ENCODE results near the gene VHLL.

The VHLL gene

DNA sequence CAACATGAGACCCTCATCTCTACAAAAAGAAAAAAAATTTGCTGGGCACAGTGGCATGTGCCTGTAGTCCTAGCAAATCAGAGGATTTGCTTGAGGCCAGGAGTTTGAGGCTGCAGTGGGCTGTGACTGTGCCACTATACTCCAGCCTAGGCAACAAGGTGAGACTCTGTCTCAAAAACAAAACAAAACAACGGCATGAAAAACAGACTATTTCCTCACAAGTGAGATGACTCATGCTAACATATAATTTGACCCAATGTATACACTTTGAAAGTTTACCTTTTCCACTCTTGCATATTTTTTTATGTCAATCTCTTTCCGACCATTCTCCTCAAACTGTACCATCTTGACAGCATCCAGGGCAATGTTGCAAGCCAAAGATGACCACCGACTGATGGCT is 21.5 kb upstream of the VHLL start:
- Histone ChIP-seq H3K36me3 (ENCODE audit: control insufficient read depth, insufficient read depth, low read length) (peaks cover 75% of the 10 kb centered on the region), H3K9me3 (ENCODE audit: control insufficient read depth, insufficient read depth, low read length) (no peaks in the 10 kb centered on the region), H3K9ac (ENCODE audit: low read depth, low read length) (no peak overlapping the region), H3K27me3 (ENCODE audit: control insufficient read depth, insufficient read depth, low read length) (no peaks in the 10 kb centered on the region), H3K4me3 (ENCODE audit: low read depth, low read length) (no peak overlapping the region), H3K4me1 (ENCODE audit: control insufficient read depth, insufficient read depth, low read length) (no peaks in the 10 kb centered on the region)

DNA sequence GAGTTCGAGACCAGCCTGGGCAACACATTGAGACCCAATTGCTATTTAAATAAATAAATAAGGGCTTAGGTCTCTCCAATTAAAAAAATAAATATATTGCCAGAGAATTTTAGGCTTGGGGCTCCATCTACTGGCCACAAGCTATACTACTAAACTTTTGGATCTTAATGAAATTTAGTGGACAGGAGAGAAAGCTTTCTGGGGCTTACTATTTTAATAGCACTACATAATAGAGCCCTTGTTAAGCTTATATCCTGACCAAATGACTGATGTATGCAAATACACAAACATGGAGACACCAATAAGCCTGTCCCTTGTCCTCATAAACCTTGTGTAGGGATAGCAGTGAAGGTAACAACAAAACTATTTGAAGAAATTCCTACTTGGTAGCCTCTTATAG is 20.6 kb upstream of the VHLL start:
- no peaks in the 10 kb centered on the region for H3K9me3 ChIP-seq (ENCODE audit: control insufficient read depth, insufficient read depth, low read length)
- H3K9ac ChIP-seq (ENCODE audit: low read depth, low read length), result no peak overlapping the region
- H3K4me1 ChIP-seq (ENCODE audit: control insufficient read depth, insufficient read depth, low read length), result no peaks in the 10 kb centered on the region
- no peak overlapping the region for H3K4me3 ChIP-seq (ENCODE audit: low read depth, low read length)
- no peaks in the 10 kb centered on the region for H3K27me3 ChIP-seq (ENCODE audit: control insufficient read depth, insufficient read depth, low read length)
- peaks cover 71% of the 10 kb centered on the region for H3K36me3 ChIP-seq (ENCODE audit: control insufficient read depth, insufficient read depth, low read length)

DNA sequence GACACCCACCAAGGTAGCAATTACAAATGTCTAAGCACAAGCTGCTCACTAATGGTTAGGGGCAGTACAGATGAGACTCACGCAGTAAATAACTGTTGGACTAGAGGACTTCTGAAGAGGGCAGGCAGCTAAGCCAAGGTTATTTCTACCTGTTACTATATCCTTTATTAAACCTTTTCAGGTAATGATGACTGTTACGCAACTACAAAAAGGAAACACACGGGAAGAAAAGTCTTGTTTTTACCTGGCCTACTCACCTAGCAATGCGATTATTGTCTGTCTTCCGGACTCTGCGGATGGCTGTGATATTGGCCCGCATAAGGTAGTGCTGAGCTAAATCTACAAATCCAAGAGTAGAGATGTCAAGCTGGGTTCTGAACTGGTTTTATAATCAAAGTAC is 17.8 kb upstream of the VHLL start:
- H3K27me3 ChIP-seq (ENCODE audit: control insufficient read depth, insufficient read depth, low read length), result no peaks in the 10 kb centered on the region

DNA sequence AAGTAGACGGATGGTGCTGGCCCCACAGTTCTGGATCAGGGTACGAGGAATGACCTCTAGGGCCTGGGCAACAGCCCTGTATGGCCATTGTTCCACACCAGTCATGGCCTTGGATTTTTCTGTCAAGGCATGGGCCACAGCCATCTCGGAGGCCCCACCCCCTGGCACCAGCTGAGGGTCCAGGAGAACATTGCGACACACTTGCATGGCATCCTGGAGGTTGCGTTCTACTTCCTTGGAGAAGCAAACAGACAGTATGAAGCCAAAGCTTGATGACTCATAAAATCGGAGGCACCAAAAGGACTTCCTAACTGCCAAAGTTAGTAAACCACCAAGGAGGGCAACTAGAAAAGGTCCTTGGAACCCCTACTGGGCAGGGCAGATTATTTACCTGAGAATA is 11.9 kb upstream of the VHLL start:
- Histone ChIP-seq H3K4me3 (ENCODE audit: low read depth, low read length) (no peak overlapping the region), H3K9me3 (ENCODE audit: control insufficient read depth, insufficient read depth, low read length) (no peaks in the 10 kb centered on the region), H3K4me1 (ENCODE audit: control insufficient read depth, insufficient read depth, low read length) (no peaks in the 10 kb centered on the region), H3K36me3 (ENCODE audit: control insufficient read depth, insufficient read depth, low read length) (peaks cover 62% of the 10 kb centered on the region), H3K9ac (ENCODE audit: low read depth, low read length) (no peak overlapping the region), H3K27me3 (ENCODE audit: control insufficient read depth, insufficient read depth, low read length) (no peaks in the 10 kb centered on the region)

More for the DNA sequence above, 17.8 kb upstream of the VHLL start:
- no peaks in the 10 kb centered on the region for H3K4me1 ChIP-seq (ENCODE audit: control insufficient read depth, insufficient read depth, low read length)
- no peak overlapping the region for H3K9ac ChIP-seq (ENCODE audit: low read depth, low read length)
- no peaks in the 10 kb centered on the region for H3K9me3 ChIP-seq (ENCODE audit: control insufficient read depth, insufficient read depth, low read length)
- peaks cover 76% of the 10 kb centered on the region for H3K36me3 ChIP-seq (ENCODE audit: control insufficient read depth, insufficient read depth, low read length)
- H3K4me3 ChIP-seq (ENCODE audit: low read depth, low read length), result no peak overlapping the region

DNA sequence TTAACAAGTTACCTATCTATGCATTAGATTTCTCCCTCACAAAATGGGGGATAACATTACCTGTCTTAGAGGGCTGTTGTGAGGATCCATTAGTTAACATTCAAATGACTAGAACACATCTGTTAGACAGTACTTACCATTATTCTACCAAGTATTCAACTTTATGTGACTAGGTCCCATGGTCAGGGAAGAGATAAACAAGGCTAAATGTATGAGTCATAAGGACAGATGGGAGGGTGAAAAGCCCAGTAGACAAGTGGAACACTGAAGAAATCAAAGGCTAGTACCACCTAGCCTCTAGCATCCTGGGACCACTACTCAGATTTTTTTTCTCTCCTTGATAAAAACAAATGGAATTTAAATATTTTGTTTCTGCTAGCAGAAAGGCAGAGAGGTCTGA is 9.0 kb upstream of the VHLL start:
- H3K9me3 ChIP-seq (ENCODE audit: control insufficient read depth, insufficient read depth, low read length), result no peaks in the 10 kb centered on the region
- no peaks in the 10 kb centered on the region for H3K4me1 ChIP-seq (ENCODE audit: control insufficient read depth, insufficient read depth, low read length)
- H3K9ac ChIP-seq (ENCODE audit: low read depth, low read length), result no peak overlapping the region
- peaks cover 45% of the 10 kb centered on the region for H3K36me3 ChIP-seq (ENCODE audit: control insufficient read depth, insufficient read depth, low read length)
- no peak overlapping the region for H3K4me3 ChIP-seq (ENCODE audit: low read depth, low read length)
- H3K27me3 ChIP-seq (ENCODE audit: control insufficient read depth, insufficient read depth, low read length), result no peaks in the 10 kb centered on the region

DNA sequence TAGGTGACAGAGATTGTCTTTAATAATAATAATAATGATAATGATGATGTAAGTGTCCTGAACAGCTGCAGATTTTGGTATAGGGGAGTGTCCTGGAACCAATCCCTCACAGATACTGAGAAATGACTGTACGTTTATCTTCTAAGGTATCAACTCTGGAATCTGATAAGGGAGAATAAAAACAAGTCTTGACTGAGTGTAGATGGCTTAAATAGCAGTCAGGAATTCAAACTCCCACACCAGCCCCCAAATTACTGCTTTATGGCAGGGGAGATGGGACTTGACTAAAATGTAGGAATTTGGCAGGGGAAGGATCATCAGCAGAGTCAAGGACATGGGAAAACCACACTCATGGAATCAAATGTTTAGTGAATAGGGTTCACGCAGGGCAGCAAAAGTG is 6.1 kb upstream of the VHLL start:
- Histone ChIP-seq H3K36me3 (ENCODE audit: control insufficient read depth, insufficient read depth, low read length) (peaks cover 28% of the 10 kb centered on the region), H3K9me3 (ENCODE audit: control insufficient read depth, insufficient read depth, low read length) (no peaks in the 10 kb centered on the region), H3K9ac (ENCODE audit: low read depth, low read length) (no peak overlapping the region), H3K27me3 (ENCODE audit: control insufficient read depth, insufficient read depth, low read length) (no peaks in the 10 kb centered on the region), H3K4me3 (ENCODE audit: low read depth, low read length) (no peak overlapping the region), H3K4me1 (ENCODE audit: control insufficient read depth, insufficient read depth, low read length) (no peaks in the 10 kb centered on the region)

DNA sequence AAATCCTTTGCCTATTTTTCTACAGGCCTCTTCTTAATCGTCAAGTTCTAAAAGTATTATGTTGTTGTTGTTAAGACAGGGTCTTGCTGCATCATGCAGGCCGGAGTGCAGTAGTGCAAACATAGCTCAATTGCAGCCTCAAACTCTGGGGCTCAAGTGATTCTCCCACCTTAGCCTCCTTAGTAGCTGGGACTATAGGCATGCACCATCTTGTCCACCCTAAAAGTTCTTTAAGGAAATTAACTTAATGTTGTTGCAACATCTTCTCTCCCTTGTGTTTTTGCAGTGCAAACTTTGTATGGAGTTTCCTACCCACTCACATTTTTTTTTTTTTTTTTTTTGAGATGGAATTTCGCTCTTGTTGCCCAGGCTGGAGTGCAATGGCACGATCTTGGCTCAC is 4.1 kb upstream of the VHLL start:
- H3K4me3 ChIP-seq (ENCODE audit: low read depth, low read length), result no peak overlapping the region
- peaks cover 9% of the 10 kb centered on the region for H3K36me3 ChIP-seq (ENCODE audit: control insufficient read depth, insufficient read depth, low read length)

DNA sequence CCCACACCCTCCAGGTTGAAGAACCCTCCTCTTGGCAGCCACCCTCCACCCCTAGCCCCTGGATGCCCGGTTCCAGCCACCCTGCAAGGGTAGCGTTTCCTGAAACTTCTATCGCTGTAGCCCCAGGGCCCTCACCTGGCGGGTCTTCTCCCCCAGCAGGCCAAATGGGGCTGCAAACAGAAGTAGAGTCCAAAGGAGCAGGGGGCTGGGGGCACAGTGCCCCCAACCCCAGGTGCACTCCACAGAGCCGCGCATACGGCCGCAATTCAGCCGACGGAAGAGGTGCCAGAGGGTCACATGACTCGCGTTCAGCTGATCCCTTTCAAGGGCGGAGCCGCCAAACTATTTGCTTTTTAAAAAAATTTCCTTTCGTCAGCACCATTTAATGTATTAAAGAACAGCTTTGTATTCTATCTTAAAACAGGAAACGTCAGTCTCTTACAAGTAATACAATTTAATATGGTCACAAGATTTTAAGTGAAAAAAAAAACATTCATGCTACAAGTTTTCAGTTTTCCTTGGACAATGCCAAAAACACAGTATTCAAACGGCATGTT is 3.6 kb downstream of the VHLL start, which contains the start of gene GLMP:
Gene GLMP (minus strand): TSS at position 289 of the 557 bp plus-strand sequence. CDS start 34 bp downstream, at position 255.
- Histone ChIP-seq H3K9me3 (ENCODE audit: control insufficient read depth, insufficient read depth, low read length) (no peaks in the 10 kb centered on the region), H3K27me3 (ENCODE audit: control insufficient read depth, insufficient read depth, low read length) (no peaks in the 10 kb centered on the region), H3K4me1 (ENCODE audit: control insufficient read depth, insufficient read depth, low read length) (no peaks in the 10 kb centered on the region), H3K36me3 (ENCODE audit: control insufficient read depth, insufficient read depth, low read length) (peaks cover 8% of the 10 kb centered on the region), H3K4me3 (ENCODE audit: low read depth, low read length) (peak within 1 kb of the TSS; percentile 83), H3K9ac (ENCODE audit: low read depth, low read length) (no peak within 1 kb of the TSS)

More for the DNA sequence above, 4.1 kb upstream of the VHLL start:
- Histone ChIP-seq H3K9me3 (ENCODE audit: control insufficient read depth, insufficient read depth, low read length) (no peaks in the 10 kb centered on the region), H3K27me3 (ENCODE audit: control insufficient read depth, insufficient read depth, low read length) (no peaks in the 10 kb centered on the region), H3K9ac (ENCODE audit: low read depth, low read length) (no peak overlapping the region), H3K4me1 (ENCODE audit: control insufficient read depth, insufficient read depth, low read length) (no peaks in the 10 kb centered on the region)

DNA sequence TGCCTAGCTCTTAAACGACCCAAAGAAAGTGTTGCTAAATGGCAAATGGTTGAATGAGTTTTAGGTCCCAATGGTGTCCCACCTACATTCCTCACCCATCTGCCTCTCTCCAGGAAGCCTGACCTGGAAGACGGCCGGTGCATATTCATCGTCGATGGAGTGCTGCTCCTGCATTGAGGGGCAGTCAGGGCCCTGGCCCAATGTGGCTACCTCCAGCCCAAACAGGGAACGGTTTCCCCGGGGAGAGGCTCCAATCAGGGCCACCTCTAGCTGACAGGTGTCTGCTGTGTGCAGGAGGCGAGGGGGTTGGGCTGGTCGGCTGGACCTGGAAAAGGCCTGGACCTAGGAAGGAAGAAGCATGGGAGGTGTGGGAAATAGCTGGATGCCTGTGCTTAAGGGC is 5.2 kb downstream of the VHLL start:
- Histone ChIP-seq H3K36me3 (ENCODE audit: control insufficient read depth, insufficient read depth, low read length) (peaks cover 8% of the 10 kb centered on the region), H3K4me3 (ENCODE audit: low read depth, low read length) (no peak overlapping the region), H3K27me3 (ENCODE audit: control insufficient read depth, insufficient read depth, low read length) (no peaks in the 10 kb centered on the region), H3K4me1 (ENCODE audit: control insufficient read depth, insufficient read depth, low read length) (no peaks in the 10 kb centered on the region), H3K9me3 (ENCODE audit: control insufficient read depth, insufficient read depth, low read length) (no peaks in the 10 kb centered on the region), H3K9ac (ENCODE audit: low read depth, low read length) (no peak overlapping the region)

DNA sequence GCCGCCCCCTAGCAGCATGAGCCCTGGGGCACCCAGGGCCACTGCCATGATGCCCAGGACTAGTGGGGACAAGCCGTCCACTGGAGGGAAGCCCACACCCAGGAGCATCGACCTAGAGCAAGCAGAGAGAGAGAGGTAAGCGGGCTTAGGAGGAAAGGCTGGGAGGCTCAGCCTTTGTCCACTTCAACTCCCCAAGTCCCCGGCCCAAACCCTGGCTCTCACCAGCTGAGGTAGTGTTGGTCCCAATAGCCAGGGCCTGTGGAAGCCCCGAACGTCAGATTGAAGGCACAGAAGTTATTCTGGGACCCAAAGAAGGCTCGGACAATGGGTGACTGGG is 6.0 kb downstream of the VHLL start:
- Histone ChIP-seq H3K27me3 (ENCODE audit: control insufficient read depth, insufficient read depth, low read length) (no peaks in the 10 kb centered on the region), H3K36me3 (ENCODE audit: control insufficient read depth, insufficient read depth, low read length) (peaks cover 8% of the 10 kb centered on the region), H3K9me3 (ENCODE audit: control insufficient read depth, insufficient read depth, low read length) (no peaks in the 10 kb centered on the region), H3K4me3 (ENCODE audit: low read depth, low read length) (no peak overlapping the region), H3K4me1 (ENCODE audit: control insufficient read depth, insufficient read depth, low read length) (no peaks in the 10 kb centered on the region), H3K9ac (ENCODE audit: low read depth, low read length) (no peak overlapping the region)

DNA sequence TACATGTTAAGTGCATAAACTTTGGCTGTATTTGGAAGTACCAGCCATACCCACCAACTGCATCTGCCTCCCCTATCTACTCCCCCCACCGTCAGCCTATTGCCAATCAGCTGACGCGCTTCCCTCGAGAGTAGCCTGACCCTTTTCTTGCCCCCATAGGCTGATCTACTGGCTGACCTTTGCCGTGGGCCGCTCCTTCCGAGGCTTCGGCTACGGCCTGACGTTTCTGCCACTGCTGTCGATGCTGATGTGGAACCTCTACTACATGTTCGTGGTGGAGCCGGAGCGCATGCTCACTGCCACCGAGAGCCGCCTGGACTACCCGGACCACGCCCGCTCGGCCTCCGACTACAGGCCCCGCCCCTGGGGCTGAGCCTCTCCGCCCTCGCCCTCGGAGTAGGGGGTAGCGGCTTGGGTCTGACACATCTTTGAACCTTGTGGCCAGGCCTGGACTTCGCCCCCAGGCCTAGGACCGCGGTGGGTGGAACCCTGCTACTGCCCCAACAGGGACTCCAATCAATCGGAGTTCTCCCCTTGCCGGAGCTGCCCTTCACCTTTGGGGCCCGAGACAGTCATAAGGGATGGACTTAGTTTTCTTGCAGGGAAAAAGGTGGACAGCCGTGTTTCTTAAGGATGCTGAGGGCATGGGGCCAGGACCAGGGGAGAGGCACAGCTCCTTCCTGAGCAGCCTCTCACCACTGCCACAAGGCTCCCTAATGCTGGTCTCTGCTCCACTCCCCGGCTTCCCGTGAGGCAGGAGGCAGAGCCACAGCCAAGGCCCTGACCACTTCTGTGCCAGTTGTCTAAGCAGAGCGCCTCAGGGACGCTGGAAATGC is 7.7 kb downstream of the VHLL start:
- Histone ChIP-seq H3K9ac (ENCODE audit: low read depth, low read length) (peak overlapping the region; percentile 88), H3K4me3 (ENCODE audit: low read depth, low read length) (peak overlapping the region; percentile 92), H3K27me3 (ENCODE audit: control insufficient read depth, insufficient read depth, low read length) (no peaks in the 10 kb centered on the region), H3K9me3 (ENCODE audit: control insufficient read depth, insufficient read depth, low read length) (no peaks in the 10 kb centered on the region), H3K4me1 (ENCODE audit: control insufficient read depth, insufficient read depth, low read length) (no peaks in the 10 kb centered on the region), H3K36me3 (ENCODE audit: control insufficient read depth, insufficient read depth, low read length) (peaks cover 8% of the 10 kb centered on the region)

DNA sequence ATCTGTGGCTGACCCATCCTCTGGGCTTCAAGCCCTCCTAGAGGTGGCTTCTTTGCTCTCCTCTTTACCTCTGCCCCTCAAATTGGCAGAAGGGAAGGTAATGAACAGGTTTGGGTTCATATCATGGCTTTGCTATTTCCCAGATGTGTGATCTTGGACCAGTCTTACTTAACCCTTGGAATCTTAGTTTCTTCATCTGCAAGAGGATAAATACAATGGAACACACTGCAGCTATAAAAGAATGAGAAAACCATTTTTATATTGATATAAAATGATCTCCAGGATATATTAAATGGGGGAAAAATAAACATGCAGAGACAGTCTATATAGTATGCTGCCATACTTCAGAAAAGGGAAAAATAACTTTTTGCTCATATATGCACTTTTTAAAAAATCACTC is 9.2 kb downstream of the VHLL start:
- no peak overlapping the region for H3K9ac ChIP-seq (ENCODE audit: low read depth, low read length)
- H3K4me1 ChIP-seq (ENCODE audit: control insufficient read depth, insufficient read depth, low read length), result no peaks in the 10 kb centered on the region
- H3K4me3 ChIP-seq (ENCODE audit: low read depth, low read length), result no peak overlapping the region
- H3K9me3 ChIP-seq (ENCODE audit: control insufficient read depth, insufficient read depth, low read length), result no peaks in the 10 kb centered on the region
- H3K27me3 ChIP-seq (ENCODE audit: control insufficient read depth, insufficient read depth, low read length), result no peaks in the 10 kb centered on the region
- peaks cover 12% of the 10 kb centered on the region for H3K36me3 ChIP-seq (ENCODE audit: control insufficient read depth, insufficient read depth, low read length)

All from iPS-15b (cell line).